ENCODE measurements around the gene WBP2NL.
"Not testable (repeated sequence)": the region's sequence is repeated elsewhere in the genome, so short reads cannot be mapped to it uniquely, and the experiment has no call there.

WBP2NL gene

DNA sequence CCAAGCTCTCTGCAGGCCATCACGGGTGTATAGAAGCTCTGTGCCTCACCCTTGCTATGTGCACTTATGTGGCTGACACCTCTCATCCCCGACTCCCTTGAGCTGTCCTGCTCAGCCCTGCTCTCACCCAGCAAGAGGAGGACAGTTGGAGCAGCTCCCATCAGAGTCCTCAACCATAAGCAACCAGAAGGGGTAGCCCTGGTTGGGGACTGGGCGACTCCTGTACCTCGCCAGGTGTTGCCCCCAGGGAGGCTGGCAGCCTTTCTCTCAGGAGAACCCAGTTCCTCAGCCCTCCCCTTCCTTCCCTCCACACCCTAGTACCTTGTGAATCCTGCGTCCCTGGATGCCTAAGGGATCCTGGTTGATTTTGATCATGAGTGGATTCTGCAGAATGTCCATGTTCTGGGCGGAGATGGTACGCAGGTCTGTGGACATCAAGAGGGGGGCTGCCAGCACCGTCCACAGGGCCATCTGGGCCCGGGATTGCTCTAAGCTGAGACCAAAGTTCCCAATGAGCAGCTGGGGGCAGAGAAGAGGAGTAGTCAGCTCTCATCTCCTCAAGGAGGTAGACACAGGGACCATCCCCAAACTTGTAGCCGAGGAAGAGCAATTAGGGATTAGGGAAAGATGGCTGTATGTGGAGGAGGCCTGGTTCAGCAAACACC, 64.0 kb downstream of the WBP2NL start:
- H3K9me3 ChIP-seq (ENCODE audit: low read length) = peaks cover 13% of the 10 kb centered on the region
- no peak overlapping the region for H2AFZ ChIP-seq (ENCODE audit: low read depth, low read length)
- no peaks in the 10 kb centered on the region for H3K27me3 ChIP-seq (ENCODE audit: insufficient read depth, low read length)
- H3K36me3 ChIP-seq (ENCODE audit: insufficient read depth, low read length) = peaks cover 34% of the 10 kb centered on the region
- H3K4me1 ChIP-seq (ENCODE audit: insufficient read depth, low read length) = peaks cover 10% of the 10 kb centered on the region
- H3K4me3 ChIP-seq (ENCODE audit: low read length) = no peak overlapping the region

DNA sequence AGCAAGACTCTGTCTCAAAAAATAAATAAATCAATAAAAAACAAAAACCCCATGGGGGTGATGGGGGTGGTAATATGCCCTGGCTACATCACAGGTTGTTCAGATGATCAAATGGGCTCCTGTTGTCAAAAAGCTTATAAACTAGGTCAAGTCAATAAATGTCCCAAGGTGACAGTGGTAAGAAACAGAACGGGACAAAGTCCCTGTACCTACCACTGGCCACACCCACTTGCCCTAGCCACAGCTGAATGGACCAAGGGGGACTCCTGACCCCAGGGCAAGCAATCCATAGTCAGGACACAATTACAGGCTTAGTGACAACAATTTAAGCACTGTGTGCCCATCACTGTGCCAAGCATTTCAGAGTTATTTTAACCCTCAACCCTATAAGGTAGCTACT, 66.0 kb downstream of the WBP2NL start:
- Histone ChIP-seq H3K9me3 (ENCODE audit: low read length) (peaks cover 6% of the 10 kb centered on the region), H2AFZ (ENCODE audit: low read depth, low read length) (no peak overlapping the region), H3K27me3 (ENCODE audit: insufficient read depth, low read length) (no peaks in the 10 kb centered on the region), H3K4me3 (ENCODE audit: low read length) (no peak overlapping the region), H3K36me3 (ENCODE audit: insufficient read depth, low read length) (peaks cover 35% of the 10 kb centered on the region), H3K4me1 (ENCODE audit: insufficient read depth, low read length) (peaks cover 10% of the 10 kb centered on the region)

DNA sequence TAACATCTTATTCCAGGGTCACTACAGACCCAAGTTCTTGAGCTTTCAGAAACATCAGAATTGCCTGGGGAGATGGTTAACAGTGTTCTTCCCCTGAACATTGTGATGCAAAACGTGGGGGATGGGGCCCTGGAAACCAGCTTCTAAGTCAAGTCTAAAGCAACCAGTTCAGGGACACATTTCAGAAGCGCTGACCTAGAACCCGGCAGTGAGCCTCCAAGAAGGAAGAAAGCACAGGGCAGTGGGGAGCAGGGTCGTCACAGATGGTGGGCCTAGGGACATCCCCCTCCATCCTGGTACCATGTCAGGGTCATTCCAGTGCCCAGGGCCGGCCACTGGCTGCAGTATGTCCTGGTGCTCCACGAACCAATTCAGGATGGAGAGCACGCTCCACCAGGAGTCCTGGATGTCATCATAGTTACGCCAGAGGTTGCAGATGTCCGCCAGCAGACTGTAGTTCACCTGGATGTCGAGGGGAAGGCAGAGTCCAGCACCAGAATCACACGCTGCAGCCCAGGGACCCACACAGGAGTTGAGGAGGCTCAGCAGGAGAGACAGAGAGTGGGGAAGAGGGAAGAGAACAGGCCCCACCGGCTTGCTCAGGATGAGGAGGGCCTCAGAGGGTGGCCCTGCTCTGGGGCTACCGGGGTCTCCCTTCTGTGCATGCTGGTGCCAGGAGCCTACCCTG, 67.0 kb downstream of the WBP2NL start:
- Histone ChIP-seq H3K4me1 (ENCODE audit: insufficient read depth, low read length) (peaks cover 17% of the 10 kb centered on the region), H2AFZ (ENCODE audit: low read depth, low read length) (no peak overlapping the region), H3K36me3 (ENCODE audit: insufficient read depth, low read length) (peaks cover 26% of the 10 kb centered on the region), H3K4me3 (ENCODE audit: low read length) (no peak overlapping the region), H3K27me3 (ENCODE audit: insufficient read depth, low read length) (no peaks in the 10 kb centered on the region), H3K9me3 (ENCODE audit: low read length) (no peaks in the 10 kb centered on the region)

DNA sequence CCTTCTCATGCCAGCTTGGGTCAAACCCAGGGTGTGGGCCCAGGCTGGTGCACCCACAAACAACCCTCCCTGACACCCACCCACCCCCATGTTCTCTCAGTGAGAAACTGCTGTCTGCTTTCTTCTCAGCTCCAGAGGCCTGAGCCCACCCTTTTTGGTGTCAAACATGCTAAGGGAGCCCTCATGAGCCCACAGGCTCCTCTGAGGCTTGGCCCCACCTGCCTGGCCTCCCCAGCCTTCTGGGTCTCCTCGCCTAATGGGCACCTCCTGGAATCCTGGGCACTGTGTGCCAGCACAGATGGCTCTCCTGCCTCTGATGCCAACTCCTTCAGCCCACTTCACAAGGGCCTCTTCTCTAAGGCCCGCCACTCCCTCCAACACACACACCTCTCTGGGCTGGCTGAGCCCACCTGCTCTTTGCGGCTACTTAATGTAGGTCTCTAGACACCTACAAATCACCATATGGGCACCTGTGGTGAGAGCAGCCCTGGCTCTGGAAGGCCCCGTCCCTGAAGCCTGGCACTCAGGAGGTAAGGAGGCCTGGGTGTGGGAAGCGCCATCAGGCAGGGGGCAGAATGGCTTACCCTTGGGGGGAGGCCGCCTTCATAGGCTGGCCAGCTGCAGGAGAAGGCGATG, 67.7 kb downstream of the WBP2NL start:
- Histone ChIP-seq H3K9me3 (ENCODE audit: low read length) (no peaks in the 10 kb centered on the region), H3K27me3 (ENCODE audit: insufficient read depth, low read length) (no peaks in the 10 kb centered on the region), H3K4me1 (ENCODE audit: insufficient read depth, low read length) (peaks cover 17% of the 10 kb centered on the region), H3K36me3 (ENCODE audit: insufficient read depth, low read length) (peaks cover 21% of the 10 kb centered on the region), H3K4me3 (ENCODE audit: low read length) (no peak overlapping the region), H2AFZ (ENCODE audit: low read depth, low read length) (no peak overlapping the region)

DNA sequence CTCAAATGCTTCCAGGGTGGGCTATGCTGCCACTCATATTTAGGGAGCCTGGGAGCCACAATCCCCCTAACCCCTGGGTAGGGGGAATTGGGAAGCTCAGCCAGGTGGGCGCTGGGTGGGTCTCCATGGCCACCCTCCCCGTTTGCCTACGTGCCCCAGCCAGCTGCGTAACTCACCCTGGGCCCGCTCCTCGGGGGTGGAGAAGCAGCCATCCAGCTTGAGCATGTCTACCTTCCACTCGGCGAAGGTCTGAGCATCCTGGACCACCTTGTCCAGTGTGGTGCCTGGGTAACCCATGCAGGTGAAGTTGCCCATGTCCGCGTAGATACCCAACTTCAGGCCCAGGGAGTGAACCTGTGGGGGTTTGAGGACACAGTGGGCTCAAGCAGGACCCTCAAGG, 68.3 kb downstream of the WBP2NL start:
- H3K27me3 ChIP-seq (ENCODE audit: insufficient read depth, low read length) = no peaks in the 10 kb centered on the region
- peaks cover 18% of the 10 kb centered on the region for H3K36me3 ChIP-seq (ENCODE audit: insufficient read depth, low read length)
- H3K9me3 ChIP-seq (ENCODE audit: low read length) = no peaks in the 10 kb centered on the region
- H2AFZ ChIP-seq (ENCODE audit: low read depth, low read length) = no peak overlapping the region
- peaks cover 17% of the 10 kb centered on the region for H3K4me1 ChIP-seq (ENCODE audit: insufficient read depth, low read length)
- H3K4me3 ChIP-seq (ENCODE audit: low read length) = no peak overlapping the region

DNA sequence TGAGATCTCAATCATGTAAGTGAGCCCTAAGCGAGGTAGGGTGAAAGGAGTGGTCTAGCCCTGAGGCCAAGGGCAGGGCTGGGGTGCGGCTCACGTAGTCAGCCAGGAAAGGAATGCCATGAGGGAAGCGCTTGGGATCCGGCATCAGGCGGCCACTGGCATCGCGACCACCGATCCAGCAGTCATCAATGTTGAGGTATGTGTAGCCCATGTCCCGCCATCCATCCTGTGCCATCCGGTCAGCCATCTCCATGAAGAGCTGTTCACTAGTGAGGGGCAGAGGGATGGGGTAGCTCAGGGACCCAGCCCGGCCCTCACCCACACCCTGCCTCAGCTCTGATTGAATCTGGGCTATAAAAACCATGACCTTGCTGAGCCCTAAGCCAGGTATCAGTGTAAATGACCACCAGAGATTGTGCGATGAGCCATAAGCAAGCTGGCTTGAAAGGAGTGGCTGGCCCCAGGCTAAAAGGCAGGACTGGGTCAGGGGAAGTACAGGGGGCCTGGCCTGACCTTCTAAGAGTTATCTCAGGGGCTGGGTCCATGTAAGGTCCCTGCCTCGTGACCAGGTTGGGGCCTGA, 69.2 kb downstream of the WBP2NL start:
- H3K36me3 ChIP-seq (ENCODE audit: insufficient read depth, low read length) = peaks cover 18% of the 10 kb centered on the region
- no peaks in the 10 kb centered on the region for H3K27me3 ChIP-seq (ENCODE audit: insufficient read depth, low read length)
- peaks cover 17% of the 10 kb centered on the region for H3K4me1 ChIP-seq (ENCODE audit: insufficient read depth, low read length)
- no peak overlapping the region for H2AFZ ChIP-seq (ENCODE audit: low read depth, low read length)
- no peak overlapping the region for H3K4me3 ChIP-seq (ENCODE audit: low read length)
- no peaks in the 10 kb centered on the region for H3K9me3 ChIP-seq (ENCODE audit: low read length)

DNA sequence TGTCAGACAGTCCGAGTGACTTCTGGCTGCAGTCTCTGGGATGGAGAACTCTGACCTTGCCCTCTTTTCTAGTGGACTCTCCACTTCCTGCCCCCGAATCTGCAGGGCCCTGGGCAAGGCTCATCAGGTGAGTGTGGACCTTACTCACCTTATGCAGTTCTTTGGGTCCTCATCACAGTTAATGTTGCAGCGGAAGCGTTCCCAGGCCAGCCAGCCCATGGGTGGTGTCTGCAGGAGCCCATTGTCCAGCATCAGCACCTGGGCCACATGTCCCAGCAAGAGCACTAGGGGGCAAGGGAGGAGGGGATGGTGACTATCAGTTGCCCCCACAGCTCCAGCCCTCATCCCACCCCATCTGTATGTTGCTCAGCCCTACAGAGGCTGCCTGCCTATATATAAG, 69.7 kb downstream of the WBP2NL start:
- no peak overlapping the region for H3K4me3 ChIP-seq (ENCODE audit: low read length)
- H3K4me1 ChIP-seq (ENCODE audit: insufficient read depth, low read length) = peaks cover 17% of the 10 kb centered on the region
- peaks cover 18% of the 10 kb centered on the region for H3K36me3 ChIP-seq (ENCODE audit: insufficient read depth, low read length)
- H2AFZ ChIP-seq (ENCODE audit: low read depth, low read length) = no peak overlapping the region
- no peaks in the 10 kb centered on the region for H3K27me3 ChIP-seq (ENCODE audit: insufficient read depth, low read length)
- no peaks in the 10 kb centered on the region for H3K9me3 ChIP-seq (ENCODE audit: low read length)

DNA sequence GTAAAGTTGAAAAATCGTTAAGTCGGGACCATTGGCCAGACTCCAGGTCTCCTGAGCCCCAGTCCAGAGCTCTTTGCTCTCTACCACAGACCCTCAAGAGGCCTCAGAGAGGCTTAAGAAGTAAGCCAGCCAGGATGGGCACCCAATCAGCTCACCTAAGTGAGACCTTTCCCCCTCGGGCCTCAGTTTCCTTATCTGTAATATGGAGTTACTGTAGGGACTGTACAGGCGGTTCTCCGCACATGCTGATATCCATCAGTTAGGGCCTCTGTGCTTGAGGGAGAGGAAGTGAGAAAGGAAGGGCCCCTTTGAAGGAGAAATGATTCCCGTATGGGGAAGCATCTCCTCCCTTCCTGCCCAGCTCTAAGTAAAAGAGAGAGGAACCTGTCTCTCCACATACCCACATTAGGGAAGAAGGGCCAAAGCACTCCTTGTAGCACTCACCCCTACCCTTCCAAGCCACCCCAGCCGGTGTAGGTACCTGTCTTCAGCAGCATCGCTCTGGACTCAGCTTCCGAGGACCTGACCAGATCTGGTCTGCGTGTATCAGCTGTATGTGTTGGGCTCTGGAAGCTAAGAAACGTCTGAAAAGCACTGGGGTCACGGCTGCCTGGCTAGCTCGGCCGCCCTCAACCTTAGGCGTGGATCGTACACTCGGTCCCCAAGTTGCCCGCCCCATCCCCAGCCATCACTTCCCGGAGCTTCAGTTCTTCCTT, 71.4 kb downstream of the WBP2NL start:
- no peaks in the 10 kb centered on the region for H3K9me3 ChIP-seq (ENCODE audit: low read length)
- peaks cover 18% of the 10 kb centered on the region for H3K36me3 ChIP-seq (ENCODE audit: insufficient read depth, low read length)
- peak overlapping the region; percentile 61 for H3K4me3 ChIP-seq (ENCODE audit: low read length)
- peaks cover 16% of the 10 kb centered on the region for H3K4me1 ChIP-seq (ENCODE audit: insufficient read depth, low read length)
- peak overlapping the region; percentile 55 for H2AFZ ChIP-seq (ENCODE audit: low read depth, low read length)
- no peaks in the 10 kb centered on the region for H3K27me3 ChIP-seq (ENCODE audit: insufficient read depth, low read length)

DNA sequence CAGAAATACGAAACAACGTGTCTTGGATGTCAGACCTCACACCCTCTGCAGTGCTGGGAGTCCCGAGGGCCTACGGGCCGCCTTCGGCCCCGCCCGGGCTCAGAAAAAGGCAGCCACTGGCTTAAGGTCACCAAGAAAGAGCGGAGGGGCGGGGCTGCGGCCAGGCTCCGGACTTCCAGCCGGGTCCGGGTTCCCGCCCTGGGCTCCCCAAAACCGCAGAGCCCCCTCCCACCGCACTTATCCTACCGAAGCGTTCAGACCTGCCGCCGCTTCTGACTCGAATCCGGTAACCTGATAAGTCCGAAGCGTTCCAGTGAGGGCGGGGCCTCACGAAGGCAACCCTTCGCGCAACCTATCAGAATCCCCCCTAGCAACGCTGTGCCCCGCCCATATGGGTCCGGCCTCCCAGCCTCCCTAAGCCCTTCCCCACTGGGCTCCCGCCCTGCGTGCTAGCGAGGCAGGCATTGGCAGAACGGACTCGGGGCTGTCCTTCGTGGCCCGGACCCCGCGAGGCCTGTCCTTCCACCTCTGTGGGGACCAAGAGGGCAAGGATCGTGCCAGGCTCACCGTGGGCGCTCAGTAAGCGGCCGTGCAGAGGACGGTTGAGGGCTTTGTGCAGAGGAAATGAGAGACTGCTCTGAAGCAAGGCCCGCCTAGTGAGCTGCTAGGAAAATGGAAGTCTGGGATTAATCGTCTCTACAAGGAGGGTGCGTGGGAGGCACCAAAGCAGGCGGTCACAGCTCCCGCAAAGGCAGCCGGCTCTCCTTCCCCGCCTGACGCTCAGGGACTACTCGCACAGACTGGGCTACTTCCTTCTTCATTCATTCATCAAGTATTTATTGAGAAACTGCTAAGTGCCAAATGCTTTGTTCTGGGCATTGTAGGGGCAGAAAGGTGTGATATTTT, 72.2 kb downstream of the WBP2NL start, which contains the start of gene NAGA:
Gene NAGA (minus strand): TSS at position 296 of the 906 bp plus-strand sequence. CDS start 515 bp downstream, outside the sequence.
- Histone ChIP-seq H3K4me3 (ENCODE audit: low read length) (peak within 1 kb of the TSS; percentile 61), H3K4me1 (ENCODE audit: insufficient read depth, low read length) (peaks cover 8% of the 10 kb centered on the region), H3K36me3 (ENCODE audit: insufficient read depth, low read length) (peaks cover 18% of the 10 kb centered on the region), H3K9me3 (ENCODE audit: low read length) (no peaks in the 10 kb centered on the region), H2AFZ (ENCODE audit: low read depth, low read length) (peak within 1 kb of the TSS; percentile 55), H3K27me3 (ENCODE audit: insufficient read depth, low read length) (no peaks in the 10 kb centered on the region)

DNA sequence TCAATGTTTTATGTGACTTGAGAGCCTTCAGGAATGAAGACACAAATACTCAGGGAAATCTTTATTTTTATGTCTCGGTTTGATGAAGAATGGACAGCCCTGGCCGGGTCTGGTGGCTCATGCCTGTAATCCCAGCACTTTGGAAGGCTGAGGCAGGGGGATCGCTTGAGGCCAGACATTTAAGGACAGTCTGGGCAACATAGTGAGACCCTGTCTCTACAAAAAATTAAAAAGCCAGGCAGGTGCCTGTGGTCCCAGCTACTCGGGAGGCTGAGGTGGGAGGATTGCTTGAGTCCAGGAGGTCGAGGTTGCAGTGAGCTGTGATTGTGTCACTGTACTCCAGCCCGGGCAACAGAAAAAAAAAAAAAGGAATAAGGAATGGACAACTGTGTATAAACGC, 72.9 kb downstream of the WBP2NL start:
- Histone ChIP-seq H2AFZ (ENCODE audit: low read depth, low read length) (peak overlapping the region; percentile 55), H3K4me3 (ENCODE audit: low read length) (peak overlapping the region; percentile 61), H3K36me3 (ENCODE audit: insufficient read depth, low read length) (peaks cover 16% of the 10 kb centered on the region)
- not testable (repeated sequence) for H3K9me3 ChIP-seq (ENCODE audit: low read length); H3K4me1 ChIP-seq (ENCODE audit: insufficient read depth, low read length); H3K27me3 ChIP-seq (ENCODE audit: insufficient read depth, low read length)

DNA sequence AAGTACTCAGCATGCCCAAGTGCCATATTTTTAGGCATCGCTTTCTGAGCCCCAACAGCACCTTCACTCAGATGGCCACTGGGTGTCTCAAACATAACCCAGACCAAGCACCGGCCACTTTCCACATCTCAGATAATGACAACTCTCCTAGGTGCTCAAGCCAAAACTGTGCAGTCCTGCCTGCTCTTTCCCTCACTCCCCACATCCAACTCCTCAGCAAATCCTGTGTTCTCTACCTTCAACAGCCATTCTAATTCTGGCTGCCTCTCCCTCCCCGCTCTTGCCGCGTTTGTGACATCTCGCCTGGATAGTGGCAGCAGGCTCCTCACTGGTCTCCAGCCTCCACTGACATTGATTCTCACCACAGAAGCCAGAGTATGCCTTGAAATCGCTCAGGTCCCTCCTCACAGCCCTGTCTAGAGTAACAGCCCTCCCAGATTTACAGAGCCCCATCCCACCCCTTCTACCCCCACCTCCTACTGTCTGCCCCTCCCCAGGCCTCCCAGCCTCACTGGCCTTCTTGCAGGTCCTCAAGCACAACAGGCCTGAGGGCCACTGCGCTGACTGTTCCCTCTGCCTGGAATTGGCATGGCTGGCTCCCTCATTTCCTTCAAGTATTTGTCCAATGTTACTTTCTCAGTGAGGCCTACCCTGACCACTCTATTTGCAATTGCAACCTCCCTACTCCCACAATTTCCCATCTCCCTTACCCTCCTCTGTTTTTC, 74.2 kb downstream of the WBP2NL start:
- Histone ChIP-seq H3K4me1 (ENCODE audit: insufficient read depth, low read length) (peaks cover 8% of the 10 kb centered on the region), H3K27me3 (ENCODE audit: insufficient read depth, low read length) (no peaks in the 10 kb centered on the region), H2AFZ (ENCODE audit: low read depth, low read length) (no peak overlapping the region), H3K9me3 (ENCODE audit: low read length) (no peaks in the 10 kb centered on the region), H3K4me3 (ENCODE audit: low read length) (no peak overlapping the region), H3K36me3 (ENCODE audit: insufficient read depth, low read length) (peaks cover 6% of the 10 kb centered on the region)

All from neuron (in vitro differentiated cells).